GM21529 (cell line): ENCODE data around the gene OTOP3.

ENCODE experiments used
- ATAC-seq: cut with Tn5 transposase; IDR thresholded peaks from one replicate; pipeline ENCODE4 v1.9.1; 2021; ENCODE audit not compliant: unreplicated experiment

OTOP3 gene

DNA sequence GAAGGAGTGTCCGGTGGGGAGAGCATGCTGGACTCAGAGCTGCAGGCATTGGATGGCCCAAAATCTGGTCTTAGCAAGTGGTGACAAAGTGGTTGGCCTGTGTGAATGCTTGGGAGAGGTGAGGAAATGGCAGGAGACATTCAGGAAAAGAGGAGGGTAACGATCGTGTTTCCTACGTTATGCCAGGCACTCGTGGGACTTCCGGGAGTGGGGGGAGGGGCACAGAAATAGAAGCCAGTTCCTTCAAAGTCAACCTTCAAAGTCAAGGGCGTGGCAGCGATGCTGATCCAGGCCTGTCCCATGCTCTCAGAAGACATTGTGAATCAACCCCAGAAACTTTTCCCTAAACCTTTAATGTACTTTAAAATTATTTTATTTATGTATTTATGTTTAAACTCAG is 3.8 kb downstream of the OTOP3 start:
- no peak for ATAC-seq

GRCh38 chr17:74941128-74941725 is 5.5 kb downstream of the OTOP3 start:
- ATAC-seq = no peak

DNA sequence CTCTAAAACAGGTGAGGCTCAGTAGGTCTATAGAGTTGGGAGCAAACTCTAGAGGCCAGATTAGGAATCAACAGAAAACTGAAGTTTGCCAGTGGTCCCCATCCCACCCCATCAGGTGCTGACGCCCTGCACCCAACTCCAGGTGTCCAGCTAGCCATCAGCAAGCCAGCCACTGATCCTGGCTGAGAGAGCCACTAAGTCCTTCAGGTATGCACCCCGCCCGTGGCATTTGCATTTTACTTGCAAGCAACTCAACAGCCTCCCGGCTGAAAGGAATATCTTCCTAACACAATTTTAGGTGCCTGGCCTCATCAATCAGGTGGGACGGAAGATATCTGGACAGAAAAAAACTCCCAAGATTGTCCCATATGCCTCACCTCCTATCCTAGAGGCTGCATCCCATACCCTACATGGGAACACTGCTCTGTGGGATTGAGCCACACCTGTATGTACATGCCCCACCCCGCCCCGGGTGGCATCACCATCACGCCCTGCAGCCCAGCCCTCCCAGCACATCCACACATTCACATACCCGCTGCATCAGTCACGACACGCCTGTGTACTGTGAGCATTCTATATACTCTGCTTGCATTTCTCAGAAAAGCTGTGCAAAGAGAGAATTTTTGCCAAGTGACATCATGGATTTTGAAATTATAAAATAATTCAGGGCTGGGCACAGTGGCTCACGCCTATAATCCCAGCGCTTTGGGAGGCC is 8.3 kb downstream of the OTOP3 start:
- no peak for ATAC-seq

GRCh38 chr17:74945543-74945942 is 9.8 kb downstream of the OTOP3 start:
- peak; percentile 57 for ATAC-seq

DNA sequence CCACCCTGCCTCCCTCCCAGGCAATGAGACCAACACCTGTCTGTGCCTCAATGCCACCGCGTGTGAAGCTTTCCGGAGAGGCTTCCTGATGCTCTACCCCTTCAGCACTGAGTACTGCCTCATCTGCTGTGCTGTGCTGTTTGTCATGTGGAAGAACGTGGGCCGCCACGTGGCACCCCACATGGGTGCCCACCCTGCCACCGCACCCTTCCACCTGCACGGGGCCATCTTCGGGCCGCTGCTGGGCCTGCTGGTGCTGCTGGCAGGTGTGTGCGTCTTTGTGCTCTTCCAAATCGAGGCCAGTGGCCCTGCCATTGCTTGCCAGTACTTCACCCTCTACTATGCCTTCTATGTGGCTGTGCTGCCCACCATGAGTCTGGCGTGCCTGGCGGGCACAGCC is 10.9 kb downstream of the OTOP3 start:
- ATAC-seq = no peak

DNA sequence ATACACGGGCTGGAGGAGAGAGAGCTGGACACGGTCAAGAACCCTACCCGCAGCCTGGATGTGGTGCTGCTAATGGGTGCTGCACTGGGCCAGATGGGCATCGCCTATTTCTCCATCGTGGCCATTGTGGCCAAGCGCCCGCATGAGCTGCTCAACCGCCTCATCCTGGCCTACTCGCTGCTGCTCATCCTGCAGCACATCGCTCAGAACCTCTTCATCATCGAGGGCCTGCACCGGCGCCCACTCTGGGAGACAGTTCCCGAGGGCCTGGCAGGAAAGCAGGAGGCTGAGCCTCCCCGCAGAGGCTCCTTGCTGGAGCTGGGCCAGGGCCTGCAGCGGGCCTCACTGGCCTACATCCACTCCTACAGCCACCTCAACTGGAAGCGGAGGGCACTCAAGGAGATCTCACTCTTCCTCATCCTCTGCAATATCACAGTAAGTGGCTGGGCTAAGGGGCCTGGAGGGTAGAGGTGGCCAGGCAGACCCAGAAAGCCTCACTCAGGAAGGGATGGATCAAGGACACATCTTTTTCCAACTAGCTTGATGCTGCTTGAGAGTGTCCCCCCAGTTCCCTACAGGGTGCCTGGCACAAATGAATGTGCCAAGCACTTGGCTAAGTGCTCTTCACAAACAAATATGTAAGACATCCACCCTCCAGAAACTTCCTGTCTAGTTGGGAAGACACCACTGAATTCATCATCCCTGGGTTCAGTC is 11.5 kb downstream of the OTOP3 start:
- no peak for ATAC-seq

GRCh38 chr17:74949455-74950115 is 13.9 kb downstream of the OTOP3 start:
- no peak for ATAC-seq

GRCh38 chr17:74950207-74950606 is 14.5 kb downstream of the OTOP3 start:
- no peak for ATAC-seq

DNA sequence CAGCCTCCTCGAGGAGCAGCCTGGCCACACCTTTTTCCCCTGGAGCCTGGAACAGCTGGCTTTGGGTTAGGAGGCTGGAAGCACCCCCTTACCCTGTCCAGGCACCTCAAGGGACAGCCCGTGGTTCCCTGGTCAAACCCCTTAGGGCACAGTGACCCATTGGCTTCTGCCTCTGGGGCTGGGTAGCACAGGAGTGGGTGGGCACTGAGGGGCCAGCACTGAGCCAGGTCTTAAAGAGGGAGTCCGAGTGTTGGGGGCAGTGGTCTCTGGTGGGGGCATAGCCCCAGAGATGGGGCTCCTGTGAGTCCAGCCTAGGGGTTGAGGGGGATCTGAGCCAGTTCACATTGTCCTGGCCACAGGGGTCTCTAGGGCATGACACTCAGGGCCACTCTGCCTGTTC is 15.4 kb downstream of the OTOP3 start:
- ATAC-seq = no peak

GRCh38 chr17:74951680-74952421 is 16.2 kb downstream of the OTOP3 start:
- ATAC-seq = no peak

- no peak for ATAC-seq
These were observed 16.9 kb downstream of the OTOP3 start for GRCh38 chr17:74952431-74953133.

GRCh38 chr17:74953134-74953687 is 17.5 kb downstream of the OTOP3 start:
- no peak for ATAC-seq

GRCh38 chr17:74954115-74954514 is 18.4 kb downstream of the OTOP3 start:
- ATAC-seq = no peak

DNA sequence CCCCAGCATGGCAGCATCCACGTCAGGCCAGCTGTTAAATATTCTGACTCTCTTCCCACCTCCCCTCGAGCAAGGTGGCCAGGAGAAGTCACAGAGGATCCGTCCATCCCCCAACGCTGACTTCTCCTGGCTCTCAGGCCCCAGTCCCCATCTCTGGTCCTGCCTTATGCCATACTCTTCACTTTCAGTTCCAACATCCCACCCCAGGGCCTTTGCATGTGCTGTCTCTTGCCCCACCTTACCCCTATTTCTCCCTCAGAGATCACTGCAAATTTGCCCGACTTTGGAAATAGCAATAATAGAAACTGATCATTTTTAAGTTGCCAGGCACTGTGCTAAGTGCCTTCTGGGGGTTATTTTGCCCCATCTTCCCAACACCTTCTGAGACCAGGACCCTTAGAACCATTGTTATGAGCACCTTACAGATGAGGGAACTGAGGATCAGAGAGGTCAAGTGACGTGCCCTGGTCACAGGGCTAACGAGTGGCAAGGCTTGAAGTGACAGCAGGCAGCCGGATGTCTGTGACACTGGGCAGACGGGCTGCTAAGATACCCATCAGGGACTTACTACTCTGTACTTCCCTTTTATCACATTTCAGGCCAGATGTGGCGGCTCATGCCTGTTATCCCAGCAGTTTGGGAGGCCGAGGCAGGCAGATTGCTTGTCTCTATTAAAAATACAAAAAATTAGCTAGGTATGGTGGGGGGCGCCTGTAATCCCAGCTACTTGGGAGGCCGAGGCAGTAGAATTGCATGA is 19.1 kb downstream of the OTOP3 start:
- ATAC-seq = no peak

GRCh38 chr17:74956093-74956492 is 20.4 kb downstream of the OTOP3 start:
- no peak for ATAC-seq

DNA sequence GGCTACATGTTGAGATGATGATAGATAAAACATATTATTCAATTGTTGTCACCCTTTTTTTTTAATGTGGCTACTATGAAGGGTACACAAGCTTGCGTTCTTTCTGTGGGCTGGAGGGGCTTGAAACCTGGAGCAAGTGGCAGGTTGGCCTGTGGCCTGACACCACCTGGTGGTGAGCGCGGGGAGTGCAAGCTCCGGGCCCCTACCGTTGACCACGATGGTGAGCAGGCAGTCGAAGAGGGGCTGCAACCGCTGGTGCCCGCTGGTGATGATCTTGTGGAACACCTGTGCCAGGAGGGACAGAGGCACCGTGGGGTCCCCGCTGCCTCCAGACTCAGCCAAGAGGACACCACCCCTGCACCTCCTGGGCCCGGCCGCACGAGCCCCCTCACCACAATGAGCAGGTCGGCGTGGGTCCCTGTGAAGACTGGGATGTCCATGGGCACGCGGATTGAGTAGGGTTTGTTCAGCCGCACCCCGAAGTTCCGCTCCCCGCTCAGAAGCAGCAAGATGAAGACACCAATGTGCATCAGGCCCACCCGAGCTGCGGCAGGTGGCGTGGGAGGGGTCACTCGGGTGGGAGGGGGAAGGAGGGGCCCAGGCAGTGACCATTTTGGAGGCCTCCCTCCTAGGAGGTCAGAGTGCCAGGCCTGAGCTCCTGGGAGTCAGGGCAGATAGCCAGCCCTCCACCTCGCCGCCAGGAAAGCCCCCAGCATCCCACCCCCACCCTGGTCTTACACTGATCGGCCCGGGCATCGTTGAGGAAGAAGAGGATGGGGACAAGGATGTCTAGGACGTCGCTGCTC is 22.4 kb downstream of the OTOP3 start:
- ATAC-seq = no peak

- no peak for ATAC-seq
These were observed 24.3 kb downstream of the OTOP3 start for GRCh38 chr17:74959826-74960515.
